Erythroblast (primary cell): ENCODE data around the gene NTSR1.

Source experiments
- GATA1 ChIP-seq: IDR thresholded peaks from 2 replicates; pipeline ENCODE4 v1.6.1; 2011; ENCODE audit warnings: low read depth, mild to moderate bottlenecking, control low read depth, low read length, moderate library complexity
- POLR2A ChIP-seq: IDR thresholded peaks from 2 replicates; pipeline ENCODE4 v1.6.1; 2011; ENCODE audit warnings: mild to moderate bottlenecking, low read length

DNA sequence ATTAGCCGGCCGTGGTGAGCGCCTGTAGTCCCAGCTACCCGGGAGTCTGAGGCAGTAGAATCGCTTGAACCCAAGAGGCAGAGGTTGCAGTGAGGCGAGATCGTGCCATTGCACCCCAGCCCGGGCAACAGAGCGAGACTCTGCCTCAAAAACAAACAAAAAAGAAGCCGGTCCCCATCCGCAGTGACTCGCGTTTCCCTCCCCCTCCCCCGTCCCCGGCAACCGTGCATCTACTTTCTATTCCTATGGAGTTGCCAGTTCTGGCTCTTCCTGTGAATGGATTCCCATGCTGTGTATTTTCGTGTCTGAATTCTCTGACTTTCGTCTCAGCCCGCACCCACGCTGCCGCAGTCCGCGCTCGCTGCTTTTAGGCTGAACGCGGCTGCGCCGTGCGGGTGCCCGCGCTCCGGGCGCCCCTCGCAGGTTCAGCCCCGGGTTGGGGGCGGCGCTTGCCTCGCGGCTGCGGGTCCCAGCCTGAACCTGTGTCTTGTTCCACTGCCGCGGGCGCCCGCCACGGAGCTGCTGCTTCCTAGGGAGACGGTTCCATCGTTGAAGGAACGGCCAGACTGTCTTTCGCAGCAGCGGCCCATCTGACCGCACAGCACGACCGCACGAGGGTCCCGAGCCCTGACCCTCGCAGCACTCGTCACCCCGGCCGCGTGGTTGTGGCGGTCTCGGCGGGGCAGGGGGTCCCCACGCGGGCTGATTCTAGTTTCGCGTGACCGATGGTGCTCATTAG lies 86.6 kb downstream of the NTSR1 start:
- TF ChIP-seq POLR2A (no peak), GATA1 (no peak)
